ENCODE results near the gene LATS1.
"Not testable (repeated sequence)": the region's sequence is repeated elsewhere in the genome, so short reads cannot be mapped to it uniquely, and the experiment has no call there.

The LATS1 gene

GRCh38 chr6:149728499-149729234 lies 10.8 kb upstream of the LATS1 start:
- no peak for DNase-seq

- no peak for DNase-seq
Measured at GRCh38 chr6:149727793-149728498, 10.0 kb upstream of the LATS1 start.

DNA sequence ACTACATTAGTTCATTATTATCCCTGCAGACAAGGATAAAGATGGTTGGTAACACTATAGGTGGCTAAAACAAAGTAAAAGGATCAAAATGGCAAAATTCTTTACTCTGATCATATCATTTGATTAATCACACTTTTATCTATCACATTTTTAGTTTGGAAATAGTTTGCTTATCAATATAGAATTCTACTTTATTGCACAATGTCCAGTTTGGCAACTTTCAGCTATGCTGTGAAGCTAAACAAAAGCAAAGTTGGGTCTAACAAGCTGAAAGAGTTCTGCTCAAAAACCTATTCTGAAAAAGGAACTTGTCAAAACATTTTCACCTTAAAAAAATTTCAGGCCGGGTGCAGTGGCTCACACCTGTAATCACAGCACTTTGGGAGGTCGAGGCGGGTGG lies 7.9 kb upstream of the LATS1 start:
- no peak for DNase-seq

- peak; percentile 16 for DNase-seq
Measured at GRCh38 chr6:149723771-149724417, 6.0 kb upstream of the LATS1 start.

GRCh38 chr6:149723262-149723661 lies 5.4 kb upstream of the LATS1 start:
- DNase-seq, result no peak

DNA sequence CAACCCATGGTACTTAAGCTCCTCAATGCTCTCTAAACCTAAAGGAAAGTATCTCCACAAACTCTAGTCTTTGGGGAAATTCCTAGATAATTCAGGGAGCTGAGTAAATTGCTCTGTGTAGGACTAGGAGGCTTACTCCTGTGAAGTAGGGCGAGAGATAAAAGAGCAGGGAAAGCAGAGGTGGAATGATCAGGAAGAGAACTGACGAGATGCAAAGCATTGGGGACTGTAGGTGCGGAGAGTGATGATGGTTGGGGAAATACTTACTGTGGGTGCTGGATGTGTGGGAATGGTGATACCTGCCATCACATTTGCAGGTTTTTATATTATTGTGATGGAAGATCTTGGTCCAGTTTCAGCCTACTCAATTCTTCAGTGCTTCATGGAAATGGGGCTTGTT lies 1.6 kb upstream of the LATS1 start:
- no peak for DNase-seq

GRCh38 chr6:149717255-149717587 lies 680 bp downstream of the LATS1 start:
- no peak for DNase-seq

- DNase-seq, result no peak
Measured at GRCh38 chr6:149716181-149716963, 1.5 kb downstream of the LATS1 start.

GRCh38 chr6:149714442-149714841 lies 3.5 kb downstream of the LATS1 start:
- no peak for DNase-seq

DNA sequence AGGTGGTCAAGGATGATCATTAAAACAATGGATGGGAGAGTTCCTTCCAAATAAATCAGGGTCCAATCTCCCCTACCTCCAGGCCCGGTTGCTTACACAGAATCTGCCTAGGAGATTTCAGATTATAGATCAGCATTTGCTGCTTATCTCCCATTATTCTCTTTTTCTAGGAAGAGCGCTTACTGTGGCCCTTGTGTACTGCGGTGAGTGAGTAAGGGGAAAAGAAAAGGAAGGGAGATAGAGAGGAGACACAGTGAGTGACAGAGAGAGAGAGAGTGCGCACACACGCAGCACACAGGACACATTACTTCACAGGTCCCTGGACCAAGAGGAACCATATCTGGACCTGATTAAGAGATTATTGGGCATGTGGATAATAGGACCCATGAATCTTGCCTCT lies 6.2 kb downstream of the LATS1 start:
- DNase-seq, result no peak

GRCh38 chr6:149701714-149702113 lies 16.2 kb downstream of the LATS1 start:
- no peak for DNase-seq

- no peak for DNase-seq
Measured at GRCh38 chr6:149699150-149699549, 18.8 kb downstream of the LATS1 start.

DNA sequence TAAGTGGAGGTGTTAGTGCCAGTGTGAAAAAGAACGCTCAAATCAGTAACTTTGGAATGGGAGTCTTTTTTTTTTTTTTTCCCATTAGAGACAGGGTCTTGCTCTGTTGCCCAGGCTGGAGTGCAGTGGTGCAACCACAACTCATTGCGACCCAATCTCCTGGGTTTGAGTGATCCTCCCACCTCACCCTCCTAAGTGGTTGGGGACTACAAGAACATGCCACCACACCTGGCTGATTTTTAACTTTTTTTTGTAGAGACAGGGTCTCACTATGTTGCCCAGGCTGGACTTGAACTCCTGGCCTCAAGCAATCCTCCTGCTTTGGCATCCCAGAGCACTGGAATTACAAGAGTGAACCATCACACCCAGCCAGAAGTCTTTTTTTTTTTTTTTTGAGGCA lies 19.7 kb downstream of the LATS1 start:
- DNase-seq, result no peak

DNA sequence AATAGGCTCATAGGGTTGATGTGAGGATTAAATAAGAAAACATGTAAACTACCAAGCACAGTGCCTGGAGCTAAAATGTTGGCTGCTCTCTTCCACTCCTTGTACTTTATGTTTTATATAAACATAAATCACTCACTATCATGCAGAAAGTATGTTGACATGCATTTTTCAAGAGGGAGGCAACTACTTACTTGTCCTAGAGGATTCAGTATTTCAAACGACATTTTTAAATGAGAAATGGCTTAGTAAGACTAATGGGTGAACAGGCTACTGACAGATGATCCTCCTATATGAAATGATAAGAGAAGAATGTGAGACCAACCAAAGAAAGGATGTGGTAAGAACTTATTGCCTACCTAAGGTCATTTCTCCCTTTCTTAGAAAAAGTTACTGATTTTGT lies 21.0 kb downstream of the LATS1 start:
- DNase-seq, result no peak

GRCh38 chr6:149694921-149695320 lies 23.0 kb downstream of the LATS1 start:
- no peak for DNase-seq

GRCh38 chr6:149691201-149691600 lies 26.7 kb downstream of the LATS1 start:
- DNase-seq, result no peak

GRCh38 chr6:149686230-149686629 lies 31.7 kb downstream of the LATS1 start:
- no peak for DNase-seq

DNA sequence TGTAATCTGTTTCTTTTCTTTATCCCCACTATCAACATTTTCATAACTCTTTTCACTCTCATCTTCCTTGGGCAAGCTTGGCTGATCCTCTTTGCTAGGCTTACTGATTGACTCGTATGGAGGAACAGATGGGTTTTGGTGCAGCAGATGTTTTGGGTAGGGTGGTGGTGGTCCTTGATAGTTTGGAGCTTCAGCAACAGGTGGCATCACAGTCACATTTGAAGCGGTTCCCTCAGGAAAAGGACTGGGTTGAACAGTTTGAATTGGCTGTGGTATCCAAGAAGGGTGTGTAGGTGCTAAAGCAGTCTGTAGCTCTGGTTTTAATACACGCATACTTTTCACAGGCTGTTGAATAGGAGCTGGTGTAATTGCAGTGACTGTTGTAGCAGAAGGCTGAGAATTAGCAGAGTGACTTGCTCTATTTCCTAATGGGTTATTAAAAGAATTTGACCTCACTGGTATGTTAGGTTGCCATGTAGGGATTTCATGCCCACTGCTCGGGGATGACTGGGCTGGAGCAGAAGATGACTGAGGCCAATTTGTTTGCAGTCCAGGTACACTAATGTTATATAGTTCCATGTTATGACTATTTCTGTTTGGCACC lies 34.5 kb downstream of the LATS1 start:
- DNase-seq, result no peak

DNA sequence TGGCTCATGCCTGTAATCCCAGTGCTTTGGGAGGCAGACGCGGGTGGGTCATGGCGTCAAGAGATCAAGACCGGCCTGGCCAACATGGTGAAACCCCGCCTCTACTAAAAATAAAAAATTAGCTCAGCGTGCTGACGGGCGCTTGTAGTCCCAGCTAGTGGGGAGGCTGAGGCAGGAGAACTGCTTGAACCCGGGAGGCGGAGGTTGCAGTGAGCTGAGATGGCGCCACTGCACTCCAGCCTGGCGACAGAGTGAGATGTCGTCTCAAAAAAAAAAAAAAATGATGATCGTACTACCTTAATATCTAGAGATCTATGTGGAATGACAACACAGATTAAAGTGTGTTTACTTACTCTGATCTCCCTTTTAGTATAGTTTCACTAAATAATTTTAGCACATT lies 36.1 kb downstream of the LATS1 start:
- not testable (repeated sequence) for DNase-seq

- no peak for DNase-seq
Measured at GRCh38 chr6:149681209-149681608, 36.7 kb downstream of the LATS1 start.

- DNase-seq, result no peak
Measured at GRCh38 chr6:149680503-149680902, 37.4 kb downstream of the LATS1 start.

DNA sequence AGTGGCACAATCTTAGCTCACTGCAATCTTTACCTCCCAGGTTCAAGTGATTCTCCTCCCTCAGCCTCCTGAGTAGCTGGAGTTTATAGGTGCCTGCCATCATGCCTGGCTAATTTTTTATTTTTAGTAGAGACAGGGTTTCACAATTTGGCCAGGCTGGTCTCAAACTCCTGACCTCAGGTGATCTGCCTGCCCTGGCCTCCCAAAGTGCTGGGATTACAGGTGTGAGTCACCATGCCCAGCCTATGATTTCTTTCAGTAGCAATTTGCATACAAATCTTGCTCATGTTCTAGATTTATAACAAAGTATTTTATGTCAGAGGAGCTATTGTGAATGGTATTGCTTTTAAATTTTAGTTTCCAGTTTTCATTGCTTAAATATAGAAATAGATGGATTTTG lies 45.6 kb downstream of the LATS1 start:
- DNase-seq, result not testable (repeated sequence)

DNA sequence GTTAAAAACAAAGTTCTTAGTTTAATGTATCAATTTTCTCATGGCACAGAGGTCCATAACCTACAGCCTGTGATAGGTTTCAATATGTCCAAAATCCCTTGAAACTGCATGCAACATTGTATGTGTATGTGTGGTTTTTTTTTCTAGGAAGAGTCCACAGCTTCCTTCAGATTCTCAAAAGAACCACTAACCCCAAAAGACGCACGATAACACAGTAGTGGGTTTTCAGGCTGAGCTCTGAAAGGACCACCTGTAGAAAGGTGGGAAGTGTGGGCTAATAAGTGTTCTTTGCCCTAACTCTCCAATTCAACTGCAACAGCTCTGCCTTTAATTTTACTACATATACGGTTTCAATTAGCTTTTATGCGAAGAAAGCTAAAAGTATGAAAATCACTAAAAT lies 57.9 kb downstream of the LATS1 start:
- DNase-seq, result no peak

All from SHP77 treated with DMSO at 0.1 percent for 48 hours (cell line).